Measurements from ENCODE around the gene KIF6. TPM values are rescaled to one million over a fixed set of nuclear protein-coding genes. Genes with fewer than 3 reads are reported as not detected.
A peak's percentile ranks its signal among the peaks of the same experiment; 100 is the strongest.

KIF6 gene
- total RNA-seq, 4 donors from 2014 or later: 0.14 to 46.6 (median 0.48) TPM; not detected in 1

GRCh38 chr6:39421383-39422225 lies 303.6 kb downstream of the KIF6 start:
- in situ Hi-C loops (cut with MboI; ENCODE audit: low pct_ligation_motif_present in 1 of 4, low pct_unique_long_range_greater_than_20kb in 1 of 4, low sequenced_read_pairs in 3 of 4): no loop called here
- WGBS, 2 donors (ENCODE audit: low coverage in 1 of 2): 76 to 77% methylated on average over 5 to 11 of the region's 11 CpGs
- intact Hi-C loops (cut with DNase I; ENCODE audit: low total_unique reads): no loop called here
- Histone ChIP-seq H3K4me1 (peaks cover 4 to 51% (median 14%) of the 10 kb centered on the region in 4 donors), H3K9me3 (no peaks in the 10 kb centered on the region), H3K27me3 (no peaks in the 10 kb centered on the region), H3K36me3 (no peaks in the 10 kb centered on the region), H3K27ac (peak overlapping the region; percentile 60 to 71 (median 70)), H3K4me3 (no peak overlapping the region)
- no peak for DNase-seq
- TF ChIP-seq EP300 (IDR thresholded peaks at IDR 0.05; ENCODE audit: low read depth) (no peak), POLR2AphosphoS5 (IDR thresholded peaks at IDR 0.05) (no peak), POLR2A (IDR thresholded peaks at IDR 0.05) (no peak), CTCF (IDR thresholded peaks at IDR 0.05) (no peak)

GRCh38 chr6:39420300-39421265 lies 304.6 kb downstream of the KIF6 start:
- TF ChIP-seq EP300 (IDR thresholded peaks at IDR 0.05; ENCODE audit: low read depth) (peak; percentile 33), CTCF (IDR thresholded peaks at IDR 0.05) (no peak), POLR2A (IDR thresholded peaks at IDR 0.05) (no peak), POLR2AphosphoS5 (IDR thresholded peaks at IDR 0.05) (peak; percentile 22 to 53 (median 51))
- peak; percentile 67 for DNase-seq
- WGBS, 2 donors (ENCODE audit: low coverage in 1 of 2): 51 to 57% methylated on average over 13 to 15 of the region's 15 CpGs
- Histone ChIP-seq H3K4me3 (no peak overlapping the region), H3K27me3 (no peaks in the 10 kb centered on the region), H3K36me3 (no peaks in the 10 kb centered on the region), H3K27ac (peak overlapping the region; percentile 60 to 71 (median 70)), H3K4me1 (peaks cover 4 to 42% (median 13%) of the 10 kb centered on the region in 4 donors), H3K9me3 (no peaks in the 10 kb centered on the region)
- intact Hi-C loops (cut with DNase I; ENCODE audit: low total_unique reads): no loop called here
- in situ Hi-C loops (cut with MboI; ENCODE audit: low pct_ligation_motif_present in 1 of 4, low pct_unique_long_range_greater_than_20kb in 1 of 4, low sequenced_read_pairs in 3 of 4): no loop called here

GRCh38 chr6:39419607-39420006 lies 305.6 kb downstream of the KIF6 start:
- WGBS, 2 donors (ENCODE audit: low coverage in 1 of 2): 82% methylated on average over 3 of the region's 3 CpGs; no CpG with 5 or more reads in 1 of the 2 donors
- Histone ChIP-seq H3K27me3 (no peaks in the 10 kb centered on the region), H3K4me3 (no peak overlapping the region), H3K9me3 (no peaks in the 10 kb centered on the region), H3K27ac (peak overlapping the region in 2 of 4 donors; percentile 60 to 71), H3K4me1 (peaks cover 4 to 32% (median 10%) of the 10 kb centered on the region in 4 donors), H3K36me3 (no peaks in the 10 kb centered on the region)
- intact Hi-C loops (cut with DNase I; ENCODE audit: low total_unique reads): no loop called here
- in situ Hi-C loops (cut with MboI; ENCODE audit: low pct_ligation_motif_present in 1 of 4, low pct_unique_long_range_greater_than_20kb in 1 of 4, low sequenced_read_pairs in 3 of 4): no loop called here
- DNase-seq: no peak
- TF ChIP-seq POLR2A (IDR thresholded peaks at IDR 0.05): no peak
- TF ChIP-seq EP300 (IDR thresholded peaks at IDR 0.05; ENCODE audit: low read depth): no peak
- TF ChIP-seq POLR2AphosphoS5 (IDR thresholded peaks at IDR 0.05): no peak
- no peak for TF ChIP-seq CTCF (IDR thresholded peaks at IDR 0.05)

GRCh38 chr6:39417440-39417839 lies 307.8 kb downstream of the KIF6 start:
- 68 to 75% methylated on average over 2 of the region's 2 CpGs for WGBS, 2 donors (ENCODE audit: low coverage in 1 of 2)
- Histone ChIP-seq H3K27ac (no peak overlapping the region), H3K9me3 (no peaks in the 10 kb centered on the region), H3K4me3 (no peak overlapping the region), H3K36me3 (no peaks in the 10 kb centered on the region), H3K27me3 (no peaks in the 10 kb centered on the region), H3K4me1 (peaks cover 4 to 29% (median 10%) of the 10 kb centered on the region in 4 donors)
- intact Hi-C loops (cut with DNase I; ENCODE audit: low total_unique reads) (no loop called here), in situ Hi-C loops (cut with MboI; ENCODE audit: low pct_ligation_motif_present in 1 of 4, low pct_unique_long_range_greater_than_20kb in 1 of 4, low sequenced_read_pairs in 3 of 4) (no loop called here)
- DNase-seq: no peak
- no peak for TF ChIP-seq CTCF (IDR thresholded peaks at IDR 0.05)
- no peak for TF ChIP-seq POLR2A (IDR thresholded peaks at IDR 0.05)
